ENCODE results near the gene MYCT1. TPM values are rescaled to one million over a fixed set of nuclear protein-coding genes. Genes with fewer than 3 reads are reported as not detected.

Gene MYCT1
- total RNA-seq: not detected in 2 replicates

DNA sequence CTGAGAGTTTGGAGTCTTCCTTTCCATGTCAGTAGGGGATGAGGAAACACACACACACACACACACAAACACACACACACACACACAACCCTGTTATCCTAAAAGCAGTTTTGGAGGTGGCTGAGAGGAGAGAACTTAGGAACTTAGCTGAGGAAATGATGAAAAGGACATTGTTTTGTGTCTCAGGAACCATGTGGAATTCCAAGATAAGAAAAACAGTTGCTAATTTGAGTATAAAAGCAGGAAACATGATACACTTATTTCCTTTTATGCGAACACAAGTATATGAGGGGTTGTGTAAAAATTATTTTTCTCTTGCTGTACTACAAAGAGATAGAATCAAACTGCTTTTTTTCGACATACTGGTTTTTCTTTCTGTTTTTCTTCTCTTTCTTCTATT, at the start of gene MYCT1:
MYCT1 (plus strand) TSS at position 264 of the 400 bp plus-strand sequence; CDS start at position 270, 6 bp downstream.
- H3K4me1 Mint-ChIP-seq: no peaks in the 10 kb centered on the region
- CTCF ChIA-PET: no interaction called here
- H3K4me3 Mint-ChIP-seq: no peak within 1 kb of the TSS
- TF ChIP-seq, protein P1, sequence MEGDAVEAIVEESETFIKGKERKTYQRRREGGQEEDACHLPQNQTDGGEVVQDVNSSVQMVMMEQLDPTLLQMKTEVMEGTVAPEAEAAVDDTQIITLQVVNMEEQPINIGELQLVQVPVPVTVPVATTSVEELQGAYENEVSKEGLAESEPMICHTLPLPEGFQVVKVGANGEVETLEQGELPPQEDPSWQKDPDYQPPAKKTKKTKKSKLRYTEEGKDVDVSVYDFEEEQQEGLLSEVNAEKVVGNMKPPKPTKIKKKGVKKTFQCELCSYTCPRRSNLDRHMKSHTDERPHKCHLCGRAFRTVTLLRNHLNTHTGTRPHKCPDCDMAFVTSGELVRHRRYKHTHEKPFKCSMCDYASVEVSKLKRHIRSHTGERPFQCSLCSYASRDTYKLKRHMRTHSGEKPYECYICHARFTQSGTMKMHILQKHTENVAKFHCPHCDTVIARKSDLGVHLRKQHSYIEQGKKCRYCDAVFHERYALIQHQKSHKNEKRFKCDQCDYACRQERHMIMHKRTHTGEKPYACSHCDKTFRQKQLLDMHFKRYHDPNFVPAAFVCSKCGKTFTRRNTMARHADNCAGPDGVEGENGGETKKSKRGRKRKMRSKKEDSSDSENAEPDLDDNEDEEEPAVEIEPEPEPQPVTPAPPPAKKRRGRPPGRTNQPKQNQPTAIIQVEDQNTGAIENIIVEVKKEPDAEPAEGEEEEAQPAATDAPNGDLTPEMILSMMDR (IDR thresholded peaks at IDR 0.05): no peak
- ATAC-seq (ENCODE audit: low read depth): no peak
- no peak within 1 kb of the TSS for H3K27ac Mint-ChIP-seq
- H3K36me3 Mint-ChIP-seq (ENCODE audit: low read depth): no peaks in the 10 kb centered on the region
- intact Hi-C loops (cut with micrococcal nuclease): no loop called here
- no peak for DNase-seq
- no peaks in the 10 kb centered on the region for H3K9me3 Mint-ChIP-seq
- peaks cover 8% of the 10 kb centered on the region for H3K27me3 Mint-ChIP-seq
- POLR2A ChIA-PET: no interaction called here

GRCh38 chr6:152648105-152648504, 49.6 kb upstream of the MYCT1 start:
- Mint-ChIP-seq H3K27me3 (peaks cover 5% of the 10 kb centered on the region), H3K9me3 (no peaks in the 10 kb centered on the region), H3K4me3 (no peak overlapping the region), H3K27ac (no peak overlapping the region), H3K4me1 (no peaks in the 10 kb centered on the region), H3K36me3 (ENCODE audit: low read depth) (no peaks in the 10 kb centered on the region)
- ATAC-seq (ENCODE audit: low read depth) (no peak), DNase-seq (no peak)
- ChIA-PET POLR2A (no interaction called here), CTCF (no interaction called here)
- TF ChIP-seq, protein P1 (IDR thresholded peaks at IDR 0.05): no peak
- intact Hi-C loops (cut with micrococcal nuclease): no loop called here

DNA sequence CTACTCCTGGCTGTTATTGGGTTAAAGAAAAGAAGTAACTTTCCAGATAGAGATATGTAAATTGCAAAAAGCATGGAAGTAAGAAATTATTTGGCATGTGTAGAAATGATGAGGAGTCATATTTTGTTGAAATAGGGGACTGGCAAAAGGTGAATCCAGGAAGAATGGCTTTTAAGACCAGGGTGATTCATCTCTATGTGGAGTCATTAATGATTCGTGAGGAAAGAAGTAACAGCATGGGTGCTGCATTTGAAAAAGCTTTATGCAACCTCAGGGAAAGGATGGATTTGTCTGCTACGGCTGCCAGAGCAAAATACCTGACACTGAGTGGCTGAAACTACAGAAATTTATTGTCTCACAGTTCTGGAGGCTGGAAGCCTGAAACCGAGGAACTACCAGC, 45.7 kb upstream of the MYCT1 start:
- ATAC-seq (ENCODE audit: low read depth) (no peak), DNase-seq (no peak)
- TF ChIP-seq, protein P1 (IDR thresholded peaks at IDR 0.05): no peak
- H3K36me3 Mint-ChIP-seq (ENCODE audit: low read depth): no peaks in the 10 kb centered on the region
- H3K27ac Mint-ChIP-seq: no peak overlapping the region
- no peaks in the 10 kb centered on the region for H3K9me3 Mint-ChIP-seq
- peaks cover 2% of the 10 kb centered on the region for H3K27me3 Mint-ChIP-seq
- ChIA-PET POLR2A (no interaction called here), CTCF (no interaction called here)
- H3K4me3 Mint-ChIP-seq: no peak overlapping the region
- no peaks in the 10 kb centered on the region for H3K4me1 Mint-ChIP-seq
- intact Hi-C loops (cut with micrococcal nuclease): no loop called here

- ATAC-seq (ENCODE audit: low read depth): no peak
- Mint-ChIP-seq H3K36me3 (ENCODE audit: low read depth) (no peaks in the 10 kb centered on the region), H3K4me1 (no peaks in the 10 kb centered on the region), H3K27me3 (no peaks in the 10 kb centered on the region), H3K9me3 (no peaks in the 10 kb centered on the region), H3K4me3 (no peak overlapping the region), H3K27ac (no peak overlapping the region)
- ChIA-PET CTCF (no interaction called here), POLR2A (no interaction called here)
- TF ChIP-seq, protein P1 (IDR thresholded peaks at IDR 0.05): no peak
- intact Hi-C loops (cut with micrococcal nuclease): no loop called here
- DNase-seq: no peak
These were observed 35.9 kb upstream of the MYCT1 start for GRCh38 chr6:152661776-152662175.

DNA sequence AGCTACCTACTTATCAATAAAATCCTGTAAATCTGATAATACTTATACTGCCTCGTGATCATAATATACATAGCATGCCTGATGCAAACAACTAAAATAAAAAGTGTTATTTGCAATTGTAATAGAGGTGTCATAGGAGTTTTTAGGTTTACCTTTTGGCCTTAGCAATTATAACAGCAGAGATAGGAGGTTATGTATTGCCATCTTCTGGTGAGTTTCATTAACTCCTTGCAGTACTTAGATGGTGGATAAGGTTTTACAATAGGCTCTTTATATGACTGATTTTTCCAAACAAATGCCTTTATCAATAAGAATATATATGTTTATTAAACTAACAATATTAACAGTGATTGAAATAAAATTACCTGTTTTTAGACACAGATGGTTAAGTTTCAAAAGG, 27.8 kb upstream of the MYCT1 start:
- DNase-seq (no peak), ATAC-seq (ENCODE audit: low read depth) (no peak)
- H3K4me1 Mint-ChIP-seq: no peaks in the 10 kb centered on the region
- no peaks in the 10 kb centered on the region for H3K9me3 Mint-ChIP-seq
- no peak overlapping the region for H3K27ac Mint-ChIP-seq
- H3K27me3 Mint-ChIP-seq: peaks cover 3% of the 10 kb centered on the region
- H3K4me3 Mint-ChIP-seq: no peak overlapping the region
- TF ChIP-seq, protein P1 (IDR thresholded peaks at IDR 0.05): no peak
- CTCF ChIA-PET: no interaction called here
- H3K36me3 Mint-ChIP-seq (ENCODE audit: low read depth): no peaks in the 10 kb centered on the region
- intact Hi-C loops (cut with micrococcal nuclease): no loop called here
- POLR2A ChIA-PET: no interaction called here
